Liver (tissue), 9 donors: ENCODE data around the gene ALDH1L1. TPM values are rescaled to one million over a fixed set of nuclear protein-coding genes. Genes with fewer than 3 reads are reported as not detected.

Experiments
- DNase-seq: peaks from one replicate; pipeline ENCODE4 v3.0.0-alpha.2; 2017; ENCODE audit warnings: low spot score
- H3K27ac ChIP-seq, 2 donors: one replicate each; pipeline ENCODE4 v1.7.0; 2013; ENCODE audit warnings: inconsistent platforms in 2 of 2, low read length in 2 of 2, control low read depth in 1 of 2, low read depth in 1 of 2, mild to moderate bottlenecking in 1 of 2
- H3K27me3 ChIP-seq, 4 donors: one replicate each; pipeline versions ENCODE4 v1.6.1 to v1.7.0; 2013; ENCODE audit warnings: low read length in 3 of 4, inconsistent platforms in 1 of 4, mild to moderate bottlenecking in 1 of 4, moderate library complexity in 1 of 4; ENCODE audit not compliant: control insufficient read depth in 4 of 4, insufficient read depth in 4 of 4
- H3K36me3 ChIP-seq, 4 donors: one replicate each; pipeline versions ENCODE4 v1.6.1 to v1.7.0; 2013; ENCODE audit warnings: low read length in 3 of 4, mild to moderate bottlenecking in 3 of 4, low read depth in 1 of 4, moderate library complexity in 1 of 4; ENCODE audit not compliant: control insufficient read depth in 4 of 4, insufficient read depth in 3 of 4
- H3K4me1 ChIP-seq, 4 donors: one replicate each; pipeline versions ENCODE4 v1.6.1 to v1.7.0; 2013; ENCODE audit warnings: low read length in 3 of 4, mild to moderate bottlenecking in 3 of 4, moderate library complexity in 1 of 4; ENCODE audit not compliant: control insufficient read depth in 4 of 4, insufficient read depth in 4 of 4
- H3K4me3 ChIP-seq, 3 donors: one replicate each; pipeline versions ENCODE4 v1.6.1 to v1.7.0; 2013; ENCODE audit warnings: low read length in 3 of 3, control low read depth in 1 of 3, low read depth in 1 of 3, mild to moderate bottlenecking in 1 of 3
- H3K9ac ChIP-seq, 2 donors: one replicate each; pipeline ENCODE4 v1.7.0; 2013; ENCODE audit warnings: low read length in 2 of 2, mild to moderate bottlenecking in 2 of 2, moderate library complexity in 2 of 2, control low read depth in 1 of 2, low read depth in 1 of 2
- H3K9me3 ChIP-seq, 4 donors: one replicate each; pipeline versions ENCODE4 v1.6.1 to v1.7.0; 2013; ENCODE audit warnings: low read length in 3 of 4; ENCODE audit not compliant: control insufficient read depth in 4 of 4
- ATF3 ChIP-seq: IDR thresholded peaks from 2 replicates; pipeline ENCODE4 v1.6.1; 2016; ENCODE audit warnings: antibody characterized with exemption
- CTCF ChIP-seq: fragments of 150-350 bp; IDR thresholded peaks from 2 replicates; pipeline ENCODE4 v1.5.1; 2017; ENCODE audit warnings: improper control_type of control experiment, low read depth, low read length; ENCODE audit not compliant: missing input control
- EGR1 ChIP-seq, 2 donors: IDR thresholded peaks; 2 replicates each; pipeline ENCODE4 v1.6.1; 2016 to 2018; ENCODE audit warnings: antibody characterized with exemption in 2 of 2, low read depth in 2 of 2
- FOXA1 ChIP-seq: IDR thresholded peaks from 2 replicates; pipeline ENCODE4 v1.6.1; 2016; ENCODE audit warnings: antibody characterized with exemption
- FOXA2 ChIP-seq: IDR thresholded peaks from 2 replicates; pipeline ENCODE4 v1.6.1; 2016; ENCODE audit warnings: antibody characterized with exemption
- HNF4A ChIP-seq, 2 donors: conservative IDR thresholded peaks; 2 replicates each; pipeline ENCODE4 v1.6.1; 2016; ENCODE audit warnings: antibody characterized with exemption in 2 of 2, mild to moderate bottlenecking in 2 of 2
- HNF4G ChIP-seq: IDR thresholded peaks from 2 replicates; pipeline ENCODE4 v1.6.1; 2016; ENCODE audit warnings: antibody characterized with exemption
- NR2F2 ChIP-seq: IDR thresholded peaks from 2 replicates; pipeline ENCODE4 v1.6.1; 2016; ENCODE audit warnings: antibody characterized with exemption
- RAD21 ChIP-seq, 2 donors: IDR thresholded peaks; 2 replicates each; pipeline ENCODE4 v1.6.1; 2016; ENCODE audit warnings: antibody characterized with exemption in 2 of 2, mild to moderate bottlenecking in 2 of 2
- REST ChIP-seq: IDR thresholded peaks from 2 replicates; pipeline ENCODE4 v1.6.1; 2016; ENCODE audit warnings: antibody characterized with exemption, mild to moderate bottlenecking
- RXRA ChIP-seq, 2 donors: IDR thresholded peaks; 2 replicates each; pipeline ENCODE4 v1.6.1; 2017 to 2018; ENCODE audit warnings: antibody characterized with exemption in 2 of 2, mild to moderate bottlenecking in 1 of 2
- TAF1 ChIP-seq: conservative IDR thresholded peaks from 2 replicates; pipeline ENCODE4 v1.6.1; 2016; ENCODE audit warnings: antibody characterized with exemption, mild to moderate bottlenecking
- YY1 ChIP-seq: IDR thresholded peaks from 2 replicates; pipeline ENCODE4 v1.6.1; 2016; ENCODE audit warnings: antibody characterized with exemption, mild to moderate bottlenecking
- WGBS: extraction: QIAGEN DNeasy Blood & Tissue Kit; methylation state at CpG from one replicate; pipeline ENCODE4 v1.1.7; 2013; 5-methylcytosine and 5-hydroxymethylcytosine counted together
- polyA plus RNA-seq, 2 donors: library from polyadenylated mRNA; stranded (reverse) in 1 of 2; unstranded in 1 of 2; fragments of 200-250 nt in 1 of 2; fragments of >200 nt in 1 of 2; fragmentation: Nextera tagmentation in 1 of 2; extraction: Ambion mirVana in 1 of 2; gene quantifications; one replicate each; pipeline versions ENCODE4 v1.2.1 to v1.2.3, GENCODE V29; 2013 to 2015
- total RNA-seq, 2 donors: library from RNA; depleted of rRNA; stranded (reverse); fragments of >200 nt; gene quantifications; one replicate each; pipeline ENCODE4 v1.2.3, GENCODE V29; 2014
- donor health status: healthy.
- donor health status: healthy.
- donor health status: healthy.
- donor health status: healthy.
- donor health status: healthy.

Gene ALDH1L1
- total and polyA plus RNA-seq, 4 donors, result 46.7 to 234 (median 147) TPM

- WGBS, result 90% methylated on average over 15 of the region's 15 CpGs
- no peak for DNase-seq
- H3K4me3 ChIP-seq, result no peak overlapping the region
- no peak overlapping the region for H3K27ac ChIP-seq
- H3K27me3 ChIP-seq, result no peaks in the 10 kb centered on the region
- peaks cover 18 to 64% (median 46%) of the 10 kb centered on the region in 4 donors for H3K36me3 ChIP-seq
- TF ChIP-seq HNF4A (conservative IDR thresholded peaks at IDR 0.05), result no peak
- no peak for TF ChIP-seq FOXA1
- no peaks in the 10 kb centered on the region for H3K9me3 ChIP-seq
- H3K4me1 ChIP-seq, result no peaks in the 10 kb centered on the region
- H3K9ac ChIP-seq, result no peak overlapping the region
Observed at GRCh38 chr3:126147932-126148683, 32.3 kb downstream of the ALDH1L1 start.

GRCh38 chr3:126147147-126147931, 33.0 kb downstream of the ALDH1L1 start:
- DNase-seq, result no peak
- Histone ChIP-seq H3K4me1 (no peaks in the 10 kb centered on the region), H3K27me3 (no peaks in the 10 kb centered on the region), H3K36me3 (peaks cover 16 to 56% (median 41%) of the 10 kb centered on the region in 4 donors), H3K9ac (no peak overlapping the region), H3K9me3 (no peaks in the 10 kb centered on the region), H3K4me3 (no peak overlapping the region), H3K27ac (no peak overlapping the region)
- 93% methylated on average over 7 of the region's 7 CpGs for WGBS
- TF ChIP-seq YY1 (no peak), NR2F2 (no peak), HNF4A (conservative IDR thresholded peaks at IDR 0.05) (no peak), EGR1 (IDR thresholded peaks at IDR 0.05; ENCODE audit: low read depth in 2 of 2) (no peak), TAF1 (no peak), RAD21 (IDR thresholded peaks at IDR 0.05) (no peak), ATF3 (no peak)

GRCh38 chr3:126146525-126147146, 33.8 kb downstream of the ALDH1L1 start:
- no peak for TF ChIP-seq FOXA2
- peak in 1 of 2 donors; percentile 47 for TF ChIP-seq RXRA (IDR thresholded peaks at IDR 0.05)
- H3K27ac ChIP-seq, result no peak overlapping the region
- no peaks in the 10 kb centered on the region for H3K4me1 ChIP-seq
- H3K27me3 ChIP-seq, result no peaks in the 10 kb centered on the region
- no peak overlapping the region for H3K4me3 ChIP-seq
- peaks cover 11 to 49% (median 35%) of the 10 kb centered on the region in 4 donors for H3K36me3 ChIP-seq
- DNase-seq, result peak; percentile 31
- no peak overlapping the region for H3K9ac ChIP-seq
- no peaks in the 10 kb centered on the region for H3K9me3 ChIP-seq
- 97% methylated on average over 6 of the region's 6 CpGs for WGBS

GRCh38 chr3:126146034-126146433, 34.4 kb downstream of the ALDH1L1 start:
- TF ChIP-seq HNF4G, result no peak
- TF ChIP-seq YY1, result no peak
- no peak for TF ChIP-seq REST
- no peak for TF ChIP-seq FOXA1
- TF ChIP-seq RXRA (IDR thresholded peaks at IDR 0.05), result no peak
- TF ChIP-seq EGR1 (IDR thresholded peaks at IDR 0.05; ENCODE audit: low read depth in 2 of 2), result no peak
- no peak for TF ChIP-seq NR2F2
- no peak for TF ChIP-seq RAD21 (IDR thresholded peaks at IDR 0.05)
- TF ChIP-seq CTCF, result no peak
- Histone ChIP-seq H3K4me1 (no peaks in the 10 kb centered on the region), H3K27me3 (no peaks in the 10 kb centered on the region), H3K4me3 (no peak overlapping the region), H3K9ac (no peak overlapping the region), H3K27ac (no peak overlapping the region), H3K9me3 (no peaks in the 10 kb centered on the region), H3K36me3 (peaks cover 9 to 46% (median 31%) of the 10 kb centered on the region in 4 donors)
- DNase-seq, result no peak
- WGBS, result 93% methylated on average over 4 of the region's 4 CpGs
